B cell (primary cell): ENCODE results near the gene SLC24A3. TPM values are rescaled to one million over a fixed set of nuclear protein-coding genes. Genes with fewer than 3 reads are reported as not detected.

Experiments
- ATAC-seq: fragments of 200-7000 bp; cut with Tn5 transposase; one replicate; pipeline ENCODE4 v1.10.0; 2021; ENCODE audit warnings: low read depth, mild to moderate bottlenecking, moderate number of reproducible peaks, moderate library complexity
- CTCF ChIA-PET: fragments of 350-600 bp; sonication (Branson Sonifier 250); formaldehyde crosslinking; loops from one replicate; lab custom pipeline; 2021; ENCODE audit warnings: antibody characterized with exemption, inconsistent platforms; lab: Charles Lee
- POLR2A ChIA-PET: fragments of 350-600 bp; sonication (Branson Sonifier 250); formaldehyde crosslinking; loops from one replicate; lab custom pipeline; 2021; ENCODE audit warnings: antibody characterized with exemption; lab: Charles Lee
- DNase-seq: peaks from one replicate; pipeline ENCODE4 v3.0.0; 2013
- H2AFZ ChIP-seq: 2 replicates; pipeline ENCODE4 v1.6.1; 2012; ENCODE audit warnings: mild to moderate bottlenecking, low read depth, low read length; ENCODE audit not compliant: insufficient read depth, poor library complexity, severe bottlenecking
- H3K27ac ChIP-seq, 2 donors: 1 replicate in 1 of 2; 2 replicates in 1 of 2; pipeline ENCODE4 v1.5.1; 2012 to 2013; ENCODE audit warnings: low read length in 2 of 2, mild to moderate bottlenecking in 2 of 2, moderate library complexity in 1 of 2
- H3K27me3 ChIP-seq, 4 experiments: fragments of 200-600 bp in 1 of 4; sonication (generic) in 1 of 4; replicated peaks in 1 of 4; 1 replicate in 2 of 4; 2 replicates in 2 of 4; pipeline versions ENCODE4 v1.6.1 to v1.7.0; 2013 to 2016; ENCODE audit warnings: low read length in 3 of 4, mild to moderate bottlenecking in 2 of 4, mixed read lengths in 1 of 4, moderate library complexity in 1 of 4; ENCODE audit not compliant: insufficient read depth in 4 of 4, control insufficient read depth in 3 of 4; ENCODE audit errors: control extremely low read depth in 1 of 4
- H3K36me3 ChIP-seq, 2 experiments: replicated peaks in 1 of 2; 1 replicate in 1 of 2; 2 replicates in 1 of 2; pipeline versions ENCODE4 v1.6.1 to v1.7.1; 2013; ENCODE audit warnings: low read length in 1 of 2; ENCODE audit not compliant: insufficient read depth in 2 of 2, control insufficient read depth in 1 of 2; ENCODE audit errors: control extremely low read depth in 1 of 2, extremely low read depth in 1 of 2
- H3K4me1 ChIP-seq, 2 donors: fragments of 200-600 bp in 1 of 2; sonication (generic) in 1 of 2; 1 replicate in 1 of 2; 2 replicates in 1 of 2; pipeline versions ENCODE4 v1.5.1 to v1.6.1; 2013 to 2017; ENCODE audit warnings: low read length in 2 of 2; ENCODE audit not compliant: control insufficient read depth in 2 of 2, insufficient read depth in 2 of 2
- H3K4me2 ChIP-seq: replicated peaks from 2 replicates; pipeline ENCODE3; 2012; ENCODE audit warnings: mild to moderate bottlenecking, low read depth, low read length; ENCODE audit not compliant: poor library complexity, severe bottlenecking
- H3K4me3 ChIP-seq, 5 experiments: fragments of 200-600 bp in 1 of 5; sonication (generic) in 1 of 5; 1 replicate in 3 of 5; 2 replicates in 2 of 5; pipeline versions ENCODE4 v1.5.1 to v1.7.0; 2011 to 2016; ENCODE audit warnings: low read length in 4 of 5, mild to moderate bottlenecking in 4 of 5, low read depth in 2 of 5, control low read depth in 1 of 5, moderate library complexity in 1 of 5; ENCODE audit not compliant: insufficient read depth in 1 of 5; ENCODE audit errors: control extremely low read depth in 1 of 5, extremely low read depth in 1 of 5
- H3K79me2 ChIP-seq: fragments of 200-600 bp; sonication (generic); one replicate; pipeline ENCODE4 v1.6.0; 2016; ENCODE audit warnings: low read length; ENCODE audit not compliant: control insufficient read depth, insufficient read depth
- H3K9ac ChIP-seq: fragments of 200-600 bp; sonication (generic); 2 replicates; pipeline ENCODE4 v1.6.1; 2017; ENCODE audit warnings: mild to moderate bottlenecking, low read length, moderate library complexity
- H3K9me3 ChIP-seq, 3 donors: one replicate each; pipeline versions ENCODE4 v1.6.1 to v1.7.1; 2013; ENCODE audit warnings: low read length in 2 of 3; ENCODE audit not compliant: control insufficient read depth in 2 of 3, insufficient read depth in 1 of 3; ENCODE audit errors: control extremely low read depth in 1 of 3
- H4K20me1 ChIP-seq: 2 replicates; pipeline ENCODE4 v1.6.0; 2012; ENCODE audit warnings: mild to moderate bottlenecking, low read length; ENCODE audit not compliant: insufficient read depth, control insufficient read depth, poor library complexity, severe bottlenecking
- H3K27ac Mint-ChIP-seq: one replicate; pipeline ENCODE4 v1.8.0; 2021; ENCODE audit warnings: mixed read lengths
- H3K27me3 Mint-ChIP-seq: one replicate; pipeline ENCODE4 v1.8.0; 2021; ENCODE audit warnings: mixed read lengths
- H3K4me1 Mint-ChIP-seq: one replicate; pipeline ENCODE4 v1.8.0; 2021; ENCODE audit warnings: mixed read lengths
- H3K4me3 Mint-ChIP-seq: one replicate; pipeline ENCODE4 v1.8.0; 2021; ENCODE audit warnings: mixed read lengths
- H3K9me3 Mint-ChIP-seq: one replicate; pipeline ENCODE4 v1.8.0; 2022; ENCODE audit warnings: mixed read lengths; ENCODE audit not compliant: insufficient read depth
- CTCF ChIP-seq: fragments of 200-600 bp; IDR thresholded peaks from one replicate; pipeline ENCODE4 v1.8.0; 2022; ENCODE audit warnings: antibody characterized with exemption, mild to moderate bottlenecking
- EZH2 ChIP-seq: IDR thresholded peaks from 2 replicates; pipeline ENCODE4 v1.6.1; 2012; ENCODE audit warnings: borderline replicate concordance, low read depth, mild to moderate bottlenecking, moderate library complexity, low read length; ENCODE audit not compliant: insufficient read depth, poor library complexity, severe bottlenecking
- WGBS: methylation state at CpG from one replicate; pipeline ENCODE4 v1.1.5; 2013; ENCODE audit warnings: missing lambda C conversion rate; ENCODE audit not compliant: insufficient coverage; 5-methylcytosine and 5-hydroxymethylcytosine counted together
- intact Hi-C: fragments of 100-400 bp; cut with micrococcal nuclease; formaldehyde crosslinking; loops from one replicate; pipeline ENCODE4 v1.10.0; 2022
- polyA plus RNA-seq: library from polyadenylated mRNA; depleted of rRNA; stranded (reverse); fragments of >200 nt; gene quantifications from 2 replicates; pipeline ENCODE4 v1.2.3, GENCODE V29; 2012
- total RNA-seq, 2 donors: library from RNA; stranded (reverse); fragments of 120-200 nt in 1 of 2; gene quantifications; 1 replicate in 1 of 2; 2 replicates in 1 of 2; pipeline versions ENCODE4 v1.2.3 to v1.2.4, GENCODE V29; 2013 to 2022

SLC24A3 gene
- total and polyA plus RNA-seq, 2 donors (not counting 1 experiment from before 2014, with no cell fraction given), result not detected

- peaks cover 4% of the 10 kb centered on the region for H3K27me3 Mint-ChIP-seq
- CTCF ChIA-PET, result no interaction called here
These were observed 300.6 kb downstream of the SLC24A3 start for GRCh38 chr20:19512886-19513677.

More at GRCh38 chr20:19512886-19513677, 300.6 kb downstream of the SLC24A3 start:
- Histone ChIP-seq H3K27ac (no peak overlapping the region), H3K9me3 (no peaks in the 10 kb centered on the region), H3K9ac (no peak overlapping the region), H3K79me2 (no peaks in the 10 kb centered on the region), H3K36me3 (no peaks in the 10 kb centered on the region), H3K4me2 (no peak overlapping the region), H3K4me3 (no peak overlapping the region), H2AFZ (no peak overlapping the region), H3K4me1 (no peaks in the 10 kb centered on the region), H4K20me1 (no peaks in the 10 kb centered on the region), H3K27me3 (no peaks in the 10 kb centered on the region)
- TF ChIP-seq EZH2 (no peak), CTCF (no peak)
- intact Hi-C loops, result no loop called here
- no peak for ATAC-seq
- DNase-seq, result no peak
- Mint-ChIP-seq H3K9me3 (no peaks in the 10 kb centered on the region), H3K27ac (no peak overlapping the region), H3K4me3 (no peak overlapping the region), H3K4me1 (no peaks in the 10 kb centered on the region)
- POLR2A ChIA-PET, result no interaction called here
- WGBS, result 86% methylated on average over 1 of the region's 3 CpGs
